ENCODE measurements around the gene HOXA9.

Gene HOXA9

GRCh38 chr7:27200761-27201579, 35.6 kb upstream of the HOXA9 start:
- DNase-seq = no peak

GRCh38 chr7:27199849-27200760, 34.8 kb upstream of the HOXA9 start, which contains the start of gene HOXA13:
TSS of gene HOXA13 (minus strand) at chr7:27200091. CDS start at chr7:27200077, 14 bp downstream.
- no peak for DNase-seq

GRCh38 chr7:27198871-27199801, 33.8 kb upstream of the HOXA9 start:
- no peak for DNase-seq

- no peak for DNase-seq
These were observed 33.0 kb upstream of the HOXA9 start for GRCh38 chr7:27198138-27198841.

- no peak for DNase-seq
These were observed 32.1 kb upstream of the HOXA9 start for GRCh38 chr7:27197137-27198042.

- DNase-seq = peak; percentile 78 to 88
These were observed 31.0 kb upstream of the HOXA9 start for GRCh38 chr7:27196287-27196767.

- no peak for DNase-seq
These were observed 29.5 kb upstream of the HOXA9 start for GRCh38 chr7:27194686-27195379.

- no peak for DNase-seq
These were observed 28.6 kb upstream of the HOXA9 start for GRCh38 chr7:27194002-27194352.

GRCh38 chr7:27193335-27194001, 28.1 kb upstream of the HOXA9 start:
- DNase-seq = no peak

- no peak for DNase-seq
These were observed 27.4 kb upstream of the HOXA9 start for GRCh38 chr7:27192546-27193334.

- no peak for DNase-seq
These were observed 26.7 kb upstream of the HOXA9 start for GRCh38 chr7:27191833-27192545.

- DNase-seq = no peak
These were observed 25.9 kb upstream of the HOXA9 start for GRCh38 chr7:27191161-27191731.

GRCh38 chr7:27189997-27190748, 24.8 kb upstream of the HOXA9 start:
- no peak for DNase-seq

- DNase-seq = no peak
These were observed 24.1 kb upstream of the HOXA9 start for GRCh38 chr7:27189295-27189996.

- no peak for DNase-seq
These were observed 23.3 kb upstream of the HOXA9 start for GRCh38 chr7:27188386-27189294.
